HCT116 (cell line): ENCODE results near the gene FAM20C. TPM values are rescaled to one million over a fixed set of nuclear protein-coding genes. Genes with fewer than 3 reads are reported as not detected.

Experiments used
- ATAC-seq: fragments of 200-7000 bp; cut with Tn5 transposase; 2 replicates; pipeline ENCODE4 v1.9.1; 2020; ENCODE audit warnings: mild to moderate bottlenecking, moderate library complexity
- BruUV-seq: library from RNA; stranded (reverse); fragments of 400-500 nt; replicated peaks from 2 replicates; lab custom pipeline; 2021; lab: Mats Ljungman, UMichigan
- CTCF ChIA-PET: fragments of 300-600 bp; sonication (Branson Sonifier 250); formaldehyde crosslinking; loops from one replicate; lab custom pipeline; 2021; ENCODE audit warnings: antibody characterized with exemption; lab: Charles Lee
- POLR2A ChIA-PET: fragments of 300-600, 350-600 bp; sonication (Branson Sonifier 250); formaldehyde crosslinking; loops from one replicate; lab custom pipeline; 2021; ENCODE audit warnings: antibody characterized with exemption; lab: Charles Lee
- RAD21 ChIA-PET, 2 experiments: fragments of 300-600 bp; sonication (Branson Sonifier 250); formaldehyde crosslinking; loops; one replicate each; lab custom pipeline; 2023; ENCODE audit warnings: low total read pairs in 2 of 2; ENCODE audit not compliant: uncharacterized antibody in 2 of 2, unreplicated experiment in 2 of 2, low non-redundant PET in 1 of 2; lab: Charles Lee
- DNase-seq: peaks from one replicate; pipeline ENCODE4 v3.0.0-alpha.2; 2010; ENCODE audit warnings: low read depth, low spot score
- H2AFZ ChIP-seq: fragments of 200-600 bp; shearing (Covaris generic), sonication (generic); 2 replicates; pipeline ENCODE4 v1.6.1; 2017; ENCODE audit warnings: low read depth, mixed run types, mixed read lengths, antibody characterized with exemption, low read length; ENCODE audit not compliant: poor library complexity, severe bottlenecking
- H3K27ac ChIP-seq: 2 replicates; pipeline ENCODE4 v1.5.1; 2012; ENCODE audit warnings: low read depth, low read length
- H3K27me3 ChIP-seq: fragments of 200-600 bp; sonication (generic); 2 replicates; pipeline ENCODE4 v1.6.1; 2016; ENCODE audit warnings: mixed run types, low read length, mixed read lengths; ENCODE audit not compliant: insufficient read depth
- H3K36me3 ChIP-seq, 2 experiments: fragments of 200-500 bp in 1 of 2; fragments of 200-600 bp in 1 of 2; sonication (Bioruptor generic) in 1 of 2; sonication (generic) in 1 of 2; 2 replicates each; pipeline versions ENCODE4 v1.5.1 to v1.6.1; 2014 to 2016; ENCODE audit warnings: low read length in 2 of 2, inconsistent platforms in 1 of 2, mixed read lengths in 1 of 2, mixed run types in 1 of 2; ENCODE audit not compliant: insufficient read depth in 2 of 2, control insufficient read depth in 1 of 2
- H3K4me1 ChIP-seq, 2 experiments: fragments of 200-600 bp in 1 of 2; sonication (generic) in 1 of 2; 2 replicates each; pipeline versions ENCODE4 v1.5.1 to v1.6.1; 2012 to 2017; ENCODE audit warnings: low read length in 2 of 2, inconsistent platforms in 1 of 2, mild to moderate bottlenecking in 1 of 2, mixed read lengths in 1 of 2, mixed run types in 1 of 2, moderate library complexity in 1 of 2; ENCODE audit not compliant: insufficient read depth in 2 of 2, control insufficient read depth in 1 of 2
- H3K4me2 ChIP-seq: fragments of 200-600 bp; sonication (generic); 2 replicates; pipeline ENCODE4 v1.6.1; 2017; ENCODE audit warnings: mixed run types, low read length, mixed read lengths
- H3K4me3 ChIP-seq, 2 experiments: fragments of 200-600 bp in 1 of 2; sonication (generic) in 1 of 2; replicated peaks in 1 of 2; 2 replicates each; pipeline ENCODE4 v1.5.1; 2011 to 2016; ENCODE audit warnings: low read length in 2 of 2, control low read depth in 1 of 2, low read depth in 1 of 2, mild to moderate bottlenecking in 1 of 2, mixed read lengths in 1 of 2, mixed run types in 1 of 2
- H3K79me2 ChIP-seq: fragments of 200-600 bp; sonication (generic); 2 replicates; pipeline ENCODE4 v1.6.1; 2017; ENCODE audit warnings: mild to moderate bottlenecking, mixed run types, low read length, moderate library complexity, mixed read lengths; ENCODE audit not compliant: insufficient read depth
- H3K9ac ChIP-seq: fragments of 200-600 bp; sonication (generic); 2 replicates; pipeline ENCODE4 v1.6.1; 2016; ENCODE audit warnings: low read length, mixed read lengths
- H3K9me2 ChIP-seq: fragments of 200-600 bp; sonication (generic), shearing (Covaris generic); 2 replicates; pipeline ENCODE4 v1.6.1; 2017; ENCODE audit warnings: mixed run types, mild to moderate bottlenecking, moderate library complexity; ENCODE audit not compliant: insufficient read depth
- H3K9me3 ChIP-seq, 2 experiments: fragments of 200-500 bp in 1 of 2; fragments of 200-600 bp in 1 of 2; sonication (Bioruptor generic) in 1 of 2; sonication (generic) in 1 of 2; 2 replicates each; pipeline ENCODE4 v1.6.1; 2014 to 2017; ENCODE audit warnings: low read length in 2 of 2, mixed read lengths in 2 of 2, inconsistent platforms in 1 of 2, low read depth in 1 of 2, mild to moderate bottlenecking in 1 of 2, mixed run types in 1 of 2, moderate library complexity in 1 of 2; ENCODE audit not compliant: control insufficient read depth in 1 of 2, insufficient read depth in 1 of 2
- H4K20me1 ChIP-seq: fragments of 200-600 bp; sonication (generic), shearing (Covaris generic); 2 replicates; pipeline ENCODE4 v1.6.1; 2017; ENCODE audit warnings: mixed run types, mild to moderate bottlenecking, moderate library complexity; ENCODE audit not compliant: insufficient read depth
- ATF3 ChIP-seq: IDR thresholded peaks from 2 replicates; pipeline ENCODE4 v1.6.1; 2012
- CBX3 ChIP-seq: IDR thresholded peaks from 2 replicates; pipeline ENCODE4 v1.6.1; 2012; ENCODE audit warnings: low read depth
- CTCF ChIP-seq, 3 experiments: fragments of 200-600 bp in 1 of 3; sonication (generic) in 1 of 3; IDR thresholded peaks in 2 of 3; conservative IDR thresholded peaks in 1 of 3; 2 replicates each; pipeline ENCODE4 v1.5.1; 2012 to 2017; ENCODE audit warnings: low read depth in 2 of 3, low read length in 2 of 3, antibody characterized with exemption in 1 of 3, borderline replicate concordance in 1 of 3, control low read depth in 1 of 3, mild to moderate bottlenecking in 1 of 3, mixed read lengths in 1 of 3, mixed run types in 1 of 3, moderate library complexity in 1 of 3; ENCODE audit not compliant: insufficient read depth in 1 of 3
- EGR1 ChIP-seq: IDR thresholded peaks from 2 replicates; pipeline ENCODE4 v1.6.1; 2012; ENCODE audit warnings: low read depth
- EZH2 ChIP-seq: fragments of 200-600 bp; sonication (generic); IDR thresholded peaks from 2 replicates; pipeline ENCODE4 v1.6.1; 2017; ENCODE audit warnings: antibody characterized with exemption, mixed run types
- EZH2phosphoT487 ChIP-seq: fragments of 200-600 bp; IDR thresholded peaks from 2 replicates; pipeline ENCODE4 v1.6.1; 2018; ENCODE audit warnings: antibody characterized with exemption, borderline replicate concordance
- FOSL1 ChIP-seq: IDR thresholded peaks from 2 replicates; pipeline ENCODE4 v1.6.1; 2012; ENCODE audit warnings: low read depth
- JUND ChIP-seq: IDR thresholded peaks from 2 replicates; pipeline ENCODE4 v1.6.1; 2012
- MAX ChIP-seq: IDR thresholded peaks from 2 replicates; pipeline ENCODE4 v1.6.1; 2012
- POLR2A ChIP-seq: IDR thresholded peaks from 2 replicates; pipeline ENCODE4 v1.7.0; 2011; ENCODE audit warnings: borderline replicate concordance; ENCODE audit not compliant: insufficient read depth, insufficient read length; ENCODE audit errors: extremely low read depth
- POLR2AphosphoS5 ChIP-seq: IDR thresholded peaks from 2 replicates; pipeline ENCODE4 v1.6.1; 2011; ENCODE audit warnings: mild to moderate bottlenecking, low read depth, low read length, moderate library complexity
- RAD21 ChIP-seq: IDR thresholded peaks from 2 replicates; pipeline ENCODE4 v1.6.1; 2012; ENCODE audit warnings: low read depth, mild to moderate bottlenecking
- SIN3A ChIP-seq: IDR thresholded peaks from 2 replicates; pipeline ENCODE4 v1.6.1; 2012; ENCODE audit warnings: low read depth
- TCF7L2 ChIP-seq: IDR thresholded peaks from 2 replicates; pipeline ENCODE4 v1.7.0; 2011; ENCODE audit warnings: borderline replicate concordance, inconsistent platforms; ENCODE audit not compliant: insufficient read depth, insufficient read length; ENCODE audit errors: extremely low read depth
- YY1 ChIP-seq: IDR thresholded peaks from 2 replicates; pipeline ENCODE4 v1.6.1; 2011; ENCODE audit warnings: low read length, low read depth, moderate library complexity, mild to moderate bottlenecking; ENCODE audit not compliant: insufficient replicate concordance; ENCODE audit errors: extremely low read depth
- ZBTB33 ChIP-seq: IDR thresholded peaks from 2 replicates; pipeline ENCODE4 v1.6.1; 2011; ENCODE audit warnings: mild to moderate bottlenecking, low read length, moderate library complexity; ENCODE audit not compliant: insufficient replicate concordance; ENCODE audit errors: extremely low read depth
- ZFX ChIP-seq: fragments of 450-650 bp; IDR thresholded peaks from 2 replicates; pipeline ENCODE4 v1.6.1; 2017
- ZNF274 ChIP-seq: fragments of 200-500 bp; sonication (Bioruptor generic); IDR thresholded peaks from 2 replicates; pipeline ENCODE4 v1.6.1; 2014; ENCODE audit warnings: mild to moderate bottlenecking, low read depth, low read length, inconsistent platforms
- intact Hi-C: fragments of 100-400 bp; cut with micrococcal nuclease; formaldehyde crosslinking; loops from 2 replicates; pipeline ENCODE4 v1.10.0; 2022
- total RNA-seq: library from RNA; stranded (reverse); gene quantifications from one replicate; pipeline ENCODE4 v1.2.1, GENCODE V29; 2021; ENCODE audit not compliant: unreplicated experiment

The FAM20C gene
- total RNA-seq, 1 experiment from 2014 or later: 27.1 TPM

- no peaks in the 10 kb centered on the region for H4K20me1 ChIP-seq
- no peaks in the 10 kb centered on the region for H3K36me3 ChIP-seq
- no peak within 1 kb of the TSS for H3K4me3 ChIP-seq
- BruUV-seq: no TSS peak
- no peaks in the 10 kb centered on the region for H3K27me3 ChIP-seq
- no peak within 1 kb of the TSS for H3K27ac ChIP-seq
- CTCF ChIA-PET: no interaction called here
- no peak for ATAC-seq
- no peak within 1 kb of the TSS for H3K9ac ChIP-seq
- RAD21 ChIA-PET: no interaction called here
- intact Hi-C loops: no loop called here
- H2AFZ ChIP-seq: no peak within 1 kb of the TSS
- no peaks in the 10 kb centered on the region for H3K4me1 ChIP-seq
- no peak for TF ChIP-seq CTCF (IDR thresholded peaks at IDR 0.05 in 2 of 3, conservative IDR thresholded peaks at IDR 0.05 in 1 of 3; ENCODE audit: borderline replicate concordance in 1 of 3, insufficient read depth in 1 of 3, low read depth in 2 of 3, low read length in 2 of 3)
- no peak for TF ChIP-seq TCF7L2
- TF ChIP-seq YY1: no peak
- no peak for TF ChIP-seq POLR2AphosphoS5
- no peak for TF ChIP-seq JUND
- TF ChIP-seq ZNF274: no peak
- no peak for TF ChIP-seq SIN3A
- TF ChIP-seq ZBTB33: no peak
- no peak for TF ChIP-seq RAD21
- TF ChIP-seq ZFX: no peak
- TF ChIP-seq EZH2phosphoT487: no peak
- TF ChIP-seq ATF3: no peak
- TF ChIP-seq EZH2: no peak
- no peak for TF ChIP-seq CBX3
- TF ChIP-seq EGR1: no peak
- no peak for TF ChIP-seq MAX
- no peak for TF ChIP-seq POLR2A
- no peak for TF ChIP-seq FOSL1
- DNase-seq: no peak
- H3K4me2 ChIP-seq: no peak within 1 kb of the TSS
- no peaks in the 10 kb centered on the region for H3K9me2 ChIP-seq
- H3K79me2 ChIP-seq: no peaks in the 10 kb centered on the region
- POLR2A ChIA-PET: no interaction called here
- H3K9me3 ChIP-seq: no peaks in the 10 kb centered on the region; a peak in 1 of 4 replicates
These were observed 97.6 kb downstream of the FAM20C start, which contains the start of gene FOXL3 for GRCh38 chr7:289756-290553. Gene FOXL3, plus strand, starts transcription at chr7:290170. Its CDS starts 0 bp downstream, at chr7:290170.
